Activated CD4-positive, alpha-beta T cell treated with anti-CD3 and anti-CD28 coated beads, Interleukin-2, amount 50 U/mL, for 1 hour (primary cell): ENCODE results near the gene FBXW7.

Experiments
- DNase-seq: peaks from one replicate; pipeline ENCODE4 v3.0.0-alpha.2; 2020

Gene FBXW7

GRCh38 chr4:152321923-152322322, 214.0 kb downstream of the FBXW7 start:
- no peak for DNase-seq

- no peak for DNase-seq
Observed at GRCh38 chr4:152321398-152321797, 214.5 kb downstream of the FBXW7 start.

GRCh38 chr4:152316969-152317368, 218.9 kb downstream of the FBXW7 start:
- no peak for DNase-seq

GRCh38 chr4:152310257-152310656, 225.6 kb downstream of the FBXW7 start:
- DNase-seq, result no peak

- DNase-seq, result no peak
Observed at GRCh38 chr4:152309418-152309817, 226.5 kb downstream of the FBXW7 start.

GRCh38 chr4:152308951-152309350, 226.9 kb downstream of the FBXW7 start:
- DNase-seq, result no peak

- DNase-seq, result no peak
Observed at GRCh38 chr4:152307669-152308068, 228.2 kb downstream of the FBXW7 start.

GRCh38 chr4:152306541-152306940, 229.4 kb downstream of the FBXW7 start:
- DNase-seq, result no peak

- no peak for DNase-seq
Observed at GRCh38 chr4:152304220-152304619, 231.7 kb downstream of the FBXW7 start.

GRCh38 chr4:152301381-152301780, 234.5 kb downstream of the FBXW7 start:
- no peak for DNase-seq

- DNase-seq, result no peak
Observed at GRCh38 chr4:152299553-152299952, 236.3 kb downstream of the FBXW7 start.

- no peak for DNase-seq
Observed at GRCh38 chr4:152296386-152296785, 239.5 kb downstream of the FBXW7 start.

GRCh38 chr4:152294765-152295164, 241.1 kb downstream of the FBXW7 start:
- DNase-seq, result no peak

GRCh38 chr4:152294331-152294730, 241.6 kb downstream of the FBXW7 start:
- no peak for DNase-seq

GRCh38 chr4:152293527-152293926, 242.4 kb downstream of the FBXW7 start:
- DNase-seq, result no peak

GRCh38 chr4:152290366-152290921, 245.4 kb downstream of the FBXW7 start:
- no peak for DNase-seq

GRCh38 chr4:152289941-152290340, 246.0 kb downstream of the FBXW7 start:
- DNase-seq, result no peak

GRCh38 chr4:152289541-152289940, 246.4 kb downstream of the FBXW7 start:
- no peak for DNase-seq

GRCh38 chr4:152283801-152284470, 252.0 kb downstream of the FBXW7 start:
- no peak for DNase-seq

GRCh38 chr4:152281822-152282221, 254.1 kb downstream of the FBXW7 start:
- no peak for DNase-seq

GRCh38 chr4:152281211-152281610, 254.7 kb downstream of the FBXW7 start:
- no peak for DNase-seq

GRCh38 chr4:152279234-152279566, 256.7 kb downstream of the FBXW7 start:
- DNase-seq, result no peak

GRCh38 chr4:152278505-152279233, 257.2 kb downstream of the FBXW7 start:
- no peak for DNase-seq

- no peak for DNase-seq
Observed at GRCh38 chr4:152278172-152278504, 257.8 kb downstream of the FBXW7 start.

- no peak for DNase-seq
Observed at GRCh38 chr4:152277333-152277732, 258.6 kb downstream of the FBXW7 start.
